Kidney epithelial cell (primary cell): Measurements from ENCODE around the gene S1PR5. TPM values are rescaled to one million over a fixed set of nuclear protein-coding genes. Genes with fewer than 3 reads are reported as not detected.
A peak's percentile ranks its signal among the peaks of the same experiment; 100 is the strongest.

Experiments
- DNase-seq: peaks from one replicate; pipeline ENCODE4 v3.0.0-alpha.2; 2010; ENCODE audit warnings: low read depth
- H3K27me3 ChIP-seq: 2 replicates; pipeline ENCODE4 v1.6.0; 2011; ENCODE audit warnings: low read length; ENCODE audit not compliant: control insufficient read depth, insufficient read depth
- H3K36me3 ChIP-seq: 2 replicates; pipeline ENCODE4 v1.5.1; 2011; ENCODE audit warnings: low read length; ENCODE audit not compliant: control insufficient read depth, insufficient read depth
- H3K4me3 ChIP-seq: 2 replicates; pipeline ENCODE4 v1.5.1; 2011; ENCODE audit warnings: low read depth, mild to moderate bottlenecking, control low read depth, low read length
- CTCF ChIP-seq: IDR thresholded peaks from 2 replicates; pipeline ENCODE4 v1.5.1; 2011; ENCODE audit warnings: mild to moderate bottlenecking, moderate library complexity, low read length, control low read depth, inconsistent platforms; ENCODE audit not compliant: insufficient read depth, poor library complexity, severe bottlenecking
- total RNA-seq: library from RNA; depleted of rRNA; stranded (reverse); fragments of >200 nt; gene quantifications from 2 replicates; pipeline ENCODE4 v1.2.3, GENCODE V29; 2015

Gene S1PR5
- total RNA-seq, 1 donor from 2014 or later: 0.08 TPM

- Histone ChIP-seq H3K27me3 (no peaks in the 10 kb centered on the region), H3K4me3 (no peak overlapping the region), H3K36me3 (no peaks in the 10 kb centered on the region)
- TF ChIP-seq CTCF: no peak
- DNase-seq: no peak
Observed at GRCh38 chr19:10499550-10500246, 17.5 kb downstream of the S1PR5 start.

GRCh38 chr19:10497371-10497770 lies 19.9 kb downstream of the S1PR5 start:
- no peaks in the 10 kb centered on the region for H3K27me3 ChIP-seq
- no peak for TF ChIP-seq CTCF
- no peak for DNase-seq
- H3K4me3 ChIP-seq: no peak overlapping the region
- no peaks in the 10 kb centered on the region for H3K36me3 ChIP-seq

GRCh38 chr19:10491472-10492047 lies 25.7 kb downstream of the S1PR5 start:
- DNase-seq: no peak
- Histone ChIP-seq H3K27me3 (no peaks in the 10 kb centered on the region), H3K4me3 (no peak overlapping the region), H3K36me3 (peaks cover 5% of the 10 kb centered on the region)
- no peak for TF ChIP-seq CTCF

- TF ChIP-seq CTCF: no peak
- Histone ChIP-seq H3K27me3 (no peaks in the 10 kb centered on the region), H3K4me3 (no peak overlapping the region), H3K36me3 (peaks cover 2% of the 10 kb centered on the region)
- DNase-seq: no peak
Observed at GRCh38 chr19:10486551-10486950, 30.7 kb downstream of the S1PR5 start.

GRCh38 chr19:10478903-10479384 lies 38.3 kb downstream of the S1PR5 start:
- Histone ChIP-seq H3K27me3 (peaks cover 4% of the 10 kb centered on the region), H3K4me3 (peak overlapping the region; percentile 25), H3K36me3 (no peaks in the 10 kb centered on the region)
- no peak for DNase-seq
- peak; percentile 76 for TF ChIP-seq CTCF

- peaks cover 4% of the 10 kb centered on the region for H3K27me3 ChIP-seq
- no peak for DNase-seq
- no peak for TF ChIP-seq CTCF
- no peaks in the 10 kb centered on the region for H3K36me3 ChIP-seq
- H3K4me3 ChIP-seq: no peak overlapping the region
Observed at GRCh38 chr19:10478476-10478875, 38.8 kb downstream of the S1PR5 start.
